NCI-H146 treated with DMSO at 0.1 percent for 48 hours (cell line): ENCODE measurements around the gene CD8A.
A peak's percentile ranks its signal among the peaks of the same experiment; 100 is the strongest.
"Not testable (repeated sequence)": the region's sequence is repeated elsewhere in the genome, so short reads cannot be mapped to it uniquely, and the experiment has no call there.

Source experiments
- DNase-seq: peaks from one replicate; lab custom pipeline; 2025; ENCODE audit not compliant: unreplicated experiment; lab: John Stamatoyannopoulos, UW

CD8A gene

GRCh38 chr2:86790676-86791572 is at the start of gene CD8A:
Gene CD8A, minus strand, starts transcription at chr2:86790913. Its CDS starts 88 bp downstream, at chr2:86790825.
- DNase-seq, result peak; percentile 6

- DNase-seq, result not testable (repeated sequence)
Measured at GRCh38 chr2:86839871-86840548, 49.3 kb upstream of the CD8A start.

- DNase-seq, result not testable (repeated sequence)
Measured at GRCh38 chr2:86839455-86839854, 48.7 kb upstream of the CD8A start.

- not testable (repeated sequence) for DNase-seq
Measured at GRCh38 chr2:86837714-86838113, 47.0 kb upstream of the CD8A start.

GRCh38 chr2:86836915-86837695 is 46.4 kb upstream of the CD8A start:
- DNase-seq, result not testable (repeated sequence)

- not testable (repeated sequence) for DNase-seq
Measured at GRCh38 chr2:86835548-86835889, 44.8 kb upstream of the CD8A start.

- no peak for DNase-seq
Measured at GRCh38 chr2:86833315-86833714, 42.6 kb upstream of the CD8A start.

- DNase-seq, result no peak
Measured at GRCh38 chr2:86832334-86833096, 41.8 kb upstream of the CD8A start.

- no peak for DNase-seq
Measured at GRCh38 chr2:86831537-86831936, 40.8 kb upstream of the CD8A start.

GRCh38 chr2:86826951-86827350 is 36.2 kb upstream of the CD8A start:
- no peak for DNase-seq

GRCh38 chr2:86825693-86826381 is 35.1 kb upstream of the CD8A start:
- no peak for DNase-seq

GRCh38 chr2:86825036-86825692 is 34.5 kb upstream of the CD8A start:
- DNase-seq, result no peak

GRCh38 chr2:86822668-86823345 is 32.1 kb upstream of the CD8A start:
- no peak for DNase-seq

GRCh38 chr2:86821842-86822241 is 31.1 kb upstream of the CD8A start:
- DNase-seq, result no peak

- no peak for DNase-seq
Measured at GRCh38 chr2:86821306-86821705, 30.6 kb upstream of the CD8A start.

GRCh38 chr2:86818957-86819356 is 28.2 kb upstream of the CD8A start:
- DNase-seq, result no peak

- no peak for DNase-seq
Measured at GRCh38 chr2:86818114-86818801, 27.5 kb upstream of the CD8A start.

GRCh38 chr2:86815611-86816010 is 24.9 kb upstream of the CD8A start:
- DNase-seq, result no peak
